HL-60 (cell line): ENCODE measurements around the gene KIAA0825.

Source experiments
- POLR2AphosphoS5 ChIP-seq: IDR thresholded peaks from 2 replicates; pipeline ENCODE4 v1.6.1; 2012; ENCODE audit warnings: low read depth
- SPI1 ChIP-seq: IDR thresholded peaks from 2 replicates; pipeline ENCODE4 v1.6.1; 2012; ENCODE audit warnings: low read depth, mild to moderate bottlenecking, borderline replicate concordance
- TF ChIP-seq, protein P1 (sequence below): IDR thresholded peaks from one replicate; pipeline ENCODE4 v1.5.1; 2011; ENCODE audit warnings: low read length, control low read depth, inconsistent platforms; ENCODE audit not compliant: insufficient read depth

DNA sequence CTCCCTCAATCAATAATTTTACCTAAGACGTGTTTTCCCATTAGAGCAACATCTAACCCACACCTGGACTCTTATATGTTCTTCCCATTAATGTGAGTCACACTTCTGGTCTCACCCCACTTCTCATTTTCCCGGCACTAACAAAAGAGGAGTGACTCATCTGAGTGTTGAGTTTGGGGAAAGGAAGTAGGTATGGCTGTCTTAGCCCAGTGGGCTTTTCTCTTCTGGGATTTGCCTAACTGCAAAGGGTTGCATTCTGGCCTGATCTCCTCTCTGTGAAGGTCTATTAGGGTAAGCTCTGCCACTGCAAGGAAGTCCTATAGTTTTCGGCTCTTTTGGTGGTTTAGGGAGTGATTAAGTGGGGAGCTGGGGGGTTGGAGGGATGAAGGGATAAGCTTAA, 195.6 kb downstream of the KIAA0825 start:
- TF ChIP-seq, protein P1, sequence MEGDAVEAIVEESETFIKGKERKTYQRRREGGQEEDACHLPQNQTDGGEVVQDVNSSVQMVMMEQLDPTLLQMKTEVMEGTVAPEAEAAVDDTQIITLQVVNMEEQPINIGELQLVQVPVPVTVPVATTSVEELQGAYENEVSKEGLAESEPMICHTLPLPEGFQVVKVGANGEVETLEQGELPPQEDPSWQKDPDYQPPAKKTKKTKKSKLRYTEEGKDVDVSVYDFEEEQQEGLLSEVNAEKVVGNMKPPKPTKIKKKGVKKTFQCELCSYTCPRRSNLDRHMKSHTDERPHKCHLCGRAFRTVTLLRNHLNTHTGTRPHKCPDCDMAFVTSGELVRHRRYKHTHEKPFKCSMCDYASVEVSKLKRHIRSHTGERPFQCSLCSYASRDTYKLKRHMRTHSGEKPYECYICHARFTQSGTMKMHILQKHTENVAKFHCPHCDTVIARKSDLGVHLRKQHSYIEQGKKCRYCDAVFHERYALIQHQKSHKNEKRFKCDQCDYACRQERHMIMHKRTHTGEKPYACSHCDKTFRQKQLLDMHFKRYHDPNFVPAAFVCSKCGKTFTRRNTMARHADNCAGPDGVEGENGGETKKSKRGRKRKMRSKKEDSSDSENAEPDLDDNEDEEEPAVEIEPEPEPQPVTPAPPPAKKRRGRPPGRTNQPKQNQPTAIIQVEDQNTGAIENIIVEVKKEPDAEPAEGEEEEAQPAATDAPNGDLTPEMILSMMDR: no peak
- TF ChIP-seq POLR2AphosphoS5: no peak
- no peak for TF ChIP-seq SPI1
